Effector memory CD8-positive, alpha-beta T cell (primary cell): ENCODE data around the gene TLE3.

Source experiments
- ATAC-seq: fragments of 150-1000 bp; cut with Tn5 transposase; replicated peaks from 2 replicates; pipeline ENCODE4 v1.10.0; 2021; ENCODE audit warnings: mild to moderate bottlenecking, moderate library complexity
- DNase-seq, 3 experiments: peaks; one replicate each; pipeline ENCODE4 v3.0.0; 2021
- H3K27ac Mint-ChIP-seq, 2 donors: one replicate each; pipeline ENCODE4 v1.8.0; 2022; ENCODE audit warnings: mild to moderate bottlenecking in 2 of 2, mixed read lengths in 2 of 2, moderate library complexity in 2 of 2
- H3K27me3 Mint-ChIP-seq, 2 donors: one replicate each; pipeline ENCODE4 v1.8.0; 2022; ENCODE audit warnings: mixed read lengths in 2 of 2
- H3K36me3 Mint-ChIP-seq: one replicate; pipeline ENCODE4 v1.8.0; 2022; ENCODE audit warnings: mild to moderate bottlenecking, moderate library complexity, mixed read lengths; ENCODE audit not compliant: insufficient read depth
- H3K4me1 Mint-ChIP-seq, 2 donors: one replicate each; pipeline ENCODE4 v1.8.0; 2022; ENCODE audit warnings: low read depth in 2 of 2, mixed read lengths in 2 of 2
- H3K4me3 Mint-ChIP-seq, 2 donors: one replicate each; pipeline ENCODE4 v1.8.0; 2022; ENCODE audit warnings: mild to moderate bottlenecking in 2 of 2, mixed read lengths in 2 of 2, moderate library complexity in 2 of 2
- H3K9me3 Mint-ChIP-seq, 2 donors: one replicate each; pipeline ENCODE4 v1.8.0; 2022; ENCODE audit warnings: mixed read lengths in 2 of 2

Gene TLE3

GRCh38 chr15:70047386-70048197, 50.1 kb downstream of the TLE3 start:
- no peak overlapping the region for H3K27ac Mint-ChIP-seq
- H3K36me3 Mint-ChIP-seq, result peaks cover 43% of the 10 kb centered on the region
- H3K4me1 Mint-ChIP-seq, result no peaks in the 10 kb centered on the region
- H3K27me3 Mint-ChIP-seq, result no peaks in the 10 kb centered on the region
- ATAC-seq, result no peak
- no peak for DNase-seq
- H3K4me3 Mint-ChIP-seq, result no peak overlapping the region
- no peaks in the 10 kb centered on the region for H3K9me3 Mint-ChIP-seq

- no peaks in the 10 kb centered on the region for H3K4me1 Mint-ChIP-seq
- H3K36me3 Mint-ChIP-seq, result peaks cover 37% of the 10 kb centered on the region
- no peak overlapping the region for H3K4me3 Mint-ChIP-seq
- no peaks in the 10 kb centered on the region for H3K9me3 Mint-ChIP-seq
- no peaks in the 10 kb centered on the region for H3K27me3 Mint-ChIP-seq
- no peak for ATAC-seq
- peak overlapping the region; percentile 6 to 34 for H3K27ac Mint-ChIP-seq
- no peak for DNase-seq
Observed at GRCh38 chr15:70046679-70047369, 50.9 kb downstream of the TLE3 start.

GRCh38 chr15:70045045-70045444, 52.7 kb downstream of the TLE3 start:
- Mint-ChIP-seq H3K4me1 (no peaks in the 10 kb centered on the region), H3K27me3 (no peaks in the 10 kb centered on the region), H3K27ac (no peak overlapping the region), H3K36me3 (peaks cover 27% of the 10 kb centered on the region), H3K4me3 (no peak overlapping the region), H3K9me3 (no peaks in the 10 kb centered on the region)
- no peak for DNase-seq
- ATAC-seq, result no peak

- Mint-ChIP-seq H3K27ac (no peak overlapping the region), H3K9me3 (no peaks in the 10 kb centered on the region), H3K4me1 (no peaks in the 10 kb centered on the region), H3K36me3 (peaks cover 18% of the 10 kb centered on the region), H3K27me3 (no peaks in the 10 kb centered on the region), H3K4me3 (no peak overlapping the region)
- ATAC-seq, result no peak
- no peak for DNase-seq
Observed at GRCh38 chr15:70044168-70044567, 53.5 kb downstream of the TLE3 start.

- H3K9me3 Mint-ChIP-seq, result no peaks in the 10 kb centered on the region
- H3K4me1 Mint-ChIP-seq, result no peaks in the 10 kb centered on the region
- H3K27ac Mint-ChIP-seq, result no peak overlapping the region
- H3K27me3 Mint-ChIP-seq, result no peaks in the 10 kb centered on the region
- peaks cover 14% of the 10 kb centered on the region for H3K36me3 Mint-ChIP-seq
- DNase-seq (no peak), ATAC-seq (no peak)
- no peak overlapping the region for H3K4me3 Mint-ChIP-seq
Observed at GRCh38 chr15:70043590-70043989, 54.1 kb downstream of the TLE3 start.

GRCh38 chr15:70042553-70043214, 55.0 kb downstream of the TLE3 start:
- no peaks in the 10 kb centered on the region for H3K4me1 Mint-ChIP-seq
- DNase-seq (no peak), ATAC-seq (no peak)
- H3K27ac Mint-ChIP-seq, result no peak overlapping the region
- no peaks in the 10 kb centered on the region for H3K27me3 Mint-ChIP-seq
- H3K4me3 Mint-ChIP-seq, result no peak overlapping the region
- H3K36me3 Mint-ChIP-seq, result peaks cover 5% of the 10 kb centered on the region
- H3K9me3 Mint-ChIP-seq, result no peaks in the 10 kb centered on the region

- Mint-ChIP-seq H3K27ac (no peak overlapping the region), H3K36me3 (peaks cover 4% of the 10 kb centered on the region), H3K9me3 (no peaks in the 10 kb centered on the region), H3K4me3 (no peak overlapping the region), H3K4me1 (no peaks in the 10 kb centered on the region), H3K27me3 (no peaks in the 10 kb centered on the region)
- ATAC-seq (no peak), DNase-seq (no peak)
Observed at GRCh38 chr15:70039917-70040316, 57.8 kb downstream of the TLE3 start.

GRCh38 chr15:70038730-70039392, 58.9 kb downstream of the TLE3 start:
- Mint-ChIP-seq H3K27ac (no peak overlapping the region), H3K9me3 (no peaks in the 10 kb centered on the region), H3K4me1 (no peaks in the 10 kb centered on the region)

GRCh38 chr15:70037292-70037640, 60.5 kb downstream of the TLE3 start:
- no peaks in the 10 kb centered on the region for H3K9me3 Mint-ChIP-seq
- DNase-seq (no peak), ATAC-seq (no peak)
- no peak overlapping the region for H3K4me3 Mint-ChIP-seq
- no peaks in the 10 kb centered on the region for H3K27me3 Mint-ChIP-seq
- peaks cover 6% of the 10 kb centered on the region for H3K36me3 Mint-ChIP-seq
- no peaks in the 10 kb centered on the region for H3K4me1 Mint-ChIP-seq
- H3K27ac Mint-ChIP-seq, result no peak overlapping the region

More at GRCh38 chr15:70038730-70039392, 58.9 kb downstream of the TLE3 start:
- Mint-ChIP-seq H3K36me3 (peaks cover 6% of the 10 kb centered on the region), H3K4me3 (no peak overlapping the region), H3K27me3 (no peaks in the 10 kb centered on the region)
- DNase-seq, result no peak
- ATAC-seq, result no peak

- H3K27ac Mint-ChIP-seq, result peak overlapping the region in 1 of 2 donors; percentile 32
- DNase-seq (no peak), ATAC-seq (no peak)
- H3K4me3 Mint-ChIP-seq, result no peak overlapping the region
- no peaks in the 10 kb centered on the region for H3K27me3 Mint-ChIP-seq
- no peaks in the 10 kb centered on the region for H3K4me1 Mint-ChIP-seq
- H3K9me3 Mint-ChIP-seq, result no peaks in the 10 kb centered on the region
- H3K36me3 Mint-ChIP-seq, result peaks cover 6% of the 10 kb centered on the region
Observed at GRCh38 chr15:70036585-70037291, 61.0 kb downstream of the TLE3 start.

GRCh38 chr15:70035719-70036077, 62.0 kb downstream of the TLE3 start:
- Mint-ChIP-seq H3K4me1 (no peaks in the 10 kb centered on the region), H3K9me3 (no peaks in the 10 kb centered on the region), H3K27ac (no peak overlapping the region), H3K36me3 (peaks cover 6% of the 10 kb centered on the region), H3K4me3 (no peak overlapping the region), H3K27me3 (peaks cover 0 to 8% of the 10 kb centered on the region in 2 donors)
- DNase-seq (no peak), ATAC-seq (no peak)

GRCh38 chr15:70035051-70035718, 62.5 kb downstream of the TLE3 start:
- H3K4me3 Mint-ChIP-seq, result no peak overlapping the region
- no peak overlapping the region for H3K27ac Mint-ChIP-seq

More at GRCh38 chr15:70035051-70035718, 62.5 kb downstream of the TLE3 start:
- peaks cover 6% of the 10 kb centered on the region for H3K36me3 Mint-ChIP-seq
- peaks cover 0 to 1% of the 10 kb centered on the region in 2 donors for H3K4me1 Mint-ChIP-seq
- H3K9me3 Mint-ChIP-seq, result no peaks in the 10 kb centered on the region
- DNase-seq (no peak), ATAC-seq (no peak)
- peaks cover 0 to 13% of the 10 kb centered on the region in 2 donors for H3K27me3 Mint-ChIP-seq
